Activated gamma-delta T cell treated with Interleukin-2 at 50 U/mL for 16 hours (primary cell): ENCODE results near the gene PHF21A.
A peak's percentile ranks its signal among the peaks of the same experiment; 100 is the strongest.
"Not testable (repeated sequence)": the region's sequence is repeated elsewhere in the genome, so short reads cannot be mapped to it uniquely, and the experiment has no call there.

ENCODE experiments used
- DNase-seq: peaks from one replicate; pipeline ENCODE4 v3.0.0-alpha.2; 2020

PHF21A gene

GRCh38 chr11:46119352-46120216 lies 1.7 kb downstream of the PHF21A start:
- peak; percentile 65 for DNase-seq

- DNase-seq = no peak
Measured at GRCh38 chr11:46118702-46119351, 2.4 kb downstream of the PHF21A start.

GRCh38 chr11:46117842-46118241 lies 3.4 kb downstream of the PHF21A start:
- DNase-seq = no peak

GRCh38 chr11:46116712-46117037 lies 4.6 kb downstream of the PHF21A start:
- DNase-seq = not testable (repeated sequence)

- DNase-seq = no peak
Measured at GRCh38 chr11:46116007-46116711, 5.1 kb downstream of the PHF21A start.

GRCh38 chr11:46114961-46115360 lies 6.3 kb downstream of the PHF21A start:
- DNase-seq = no peak

GRCh38 chr11:46114378-46114777 lies 6.9 kb downstream of the PHF21A start:
- DNase-seq = no peak

GRCh38 chr11:46112961-46113607 lies 8.2 kb downstream of the PHF21A start:
- peak; percentile 19 for DNase-seq

GRCh38 chr11:46108751-46109150 lies 12.5 kb downstream of the PHF21A start:
- no peak for DNase-seq

GRCh38 chr11:46107780-46108179 lies 13.5 kb downstream of the PHF21A start:
- DNase-seq = no peak

GRCh38 chr11:46107408-46107718 lies 13.9 kb downstream of the PHF21A start:
- DNase-seq = no peak

GRCh38 chr11:46106530-46107407 lies 14.5 kb downstream of the PHF21A start:
- DNase-seq = no peak

- no peak for DNase-seq
Measured at GRCh38 chr11:46105926-46106325, 15.3 kb downstream of the PHF21A start.

GRCh38 chr11:46105134-46105628 lies 16.1 kb downstream of the PHF21A start:
- no peak for DNase-seq

GRCh38 chr11:46102843-46103242 lies 18.4 kb downstream of the PHF21A start:
- DNase-seq = no peak

GRCh38 chr11:46100670-46101069 lies 20.6 kb downstream of the PHF21A start:
- no peak for DNase-seq

GRCh38 chr11:46099963-46100316 lies 21.3 kb downstream of the PHF21A start:
- no peak for DNase-seq

- DNase-seq = no peak
Measured at GRCh38 chr11:46090375-46090774, 30.9 kb downstream of the PHF21A start.

- DNase-seq = no peak
Measured at GRCh38 chr11:46079662-46080061, 41.6 kb downstream of the PHF21A start.

- DNase-seq = no peak
Measured at GRCh38 chr11:46075928-46076327, 45.3 kb downstream of the PHF21A start.

- DNase-seq = no peak
Measured at GRCh38 chr11:46075168-46075567, 46.1 kb downstream of the PHF21A start.

GRCh38 chr11:46073632-46074031 lies 47.6 kb downstream of the PHF21A start:
- DNase-seq = no peak
